Activated CD4-positive, alpha-beta T cell treated with anti-CD3 and anti-CD28 coated beads, Interleukin-10, Interleukin-2, amounts not matched to agents 100 ng/mL and 50 ng/mL, durations not matched to agents 16 hours and 8 hours (primary cell): Measurements from ENCODE around the gene GPX2.
A peak's percentile ranks its signal among the peaks of the same experiment; 100 is the strongest.

Source experiments
- DNase-seq: peaks from one replicate; pipeline ENCODE4 v3.0.0-alpha.2; 2020

GPX2 gene

DNA sequence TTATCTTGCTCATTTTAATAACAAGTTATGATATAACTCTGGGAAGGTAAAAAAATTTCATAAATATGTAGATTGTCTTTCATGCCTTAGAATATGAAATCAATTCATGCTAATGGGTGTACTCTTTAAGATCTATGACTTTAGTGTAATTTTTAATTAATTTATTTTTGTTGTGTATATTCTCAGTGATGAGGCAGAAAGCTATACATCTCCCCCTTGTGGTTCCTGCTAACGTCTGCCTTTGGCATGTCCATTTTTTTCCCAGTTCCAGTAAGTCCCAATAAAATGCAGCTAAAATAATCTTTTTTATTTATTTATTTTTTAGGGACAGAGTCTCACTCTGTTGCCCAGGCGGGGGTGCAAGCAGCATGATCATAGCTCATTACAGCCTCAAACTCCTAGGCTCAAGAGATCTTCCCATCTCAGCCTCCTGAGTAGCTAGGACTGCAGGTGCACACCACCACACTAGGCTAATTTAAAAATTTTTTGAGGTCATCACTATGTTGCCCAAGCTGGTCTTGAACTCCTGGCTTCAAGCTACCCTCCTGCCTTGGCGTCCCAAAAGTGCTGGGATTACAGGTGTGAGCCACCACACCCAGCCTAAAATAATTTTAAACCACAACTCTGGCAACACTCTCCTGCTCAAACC is 31.6 kb downstream of the GPX2 start:
- no peak for DNase-seq

DNA sequence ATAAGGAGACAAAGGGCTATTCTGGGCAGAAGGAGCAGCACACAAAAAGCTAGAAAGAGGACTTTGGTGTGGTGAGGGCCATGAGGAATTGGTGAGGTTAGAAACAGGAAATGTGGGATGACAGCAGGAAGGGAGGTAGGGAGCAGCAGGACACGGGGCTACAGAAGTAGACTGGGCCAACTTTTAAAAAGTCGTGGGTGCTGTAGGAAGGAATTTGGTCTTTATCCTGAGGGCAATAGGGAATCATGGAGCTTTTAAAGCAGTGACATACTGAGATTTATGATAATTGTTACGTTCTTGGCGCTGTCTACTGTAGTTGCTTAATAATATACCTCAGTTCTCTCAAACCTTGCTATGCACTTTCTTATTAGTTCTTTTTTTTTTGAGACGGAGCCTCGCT is 36.5 kb downstream of the GPX2 start:
- DNase-seq: no peak

DNA sequence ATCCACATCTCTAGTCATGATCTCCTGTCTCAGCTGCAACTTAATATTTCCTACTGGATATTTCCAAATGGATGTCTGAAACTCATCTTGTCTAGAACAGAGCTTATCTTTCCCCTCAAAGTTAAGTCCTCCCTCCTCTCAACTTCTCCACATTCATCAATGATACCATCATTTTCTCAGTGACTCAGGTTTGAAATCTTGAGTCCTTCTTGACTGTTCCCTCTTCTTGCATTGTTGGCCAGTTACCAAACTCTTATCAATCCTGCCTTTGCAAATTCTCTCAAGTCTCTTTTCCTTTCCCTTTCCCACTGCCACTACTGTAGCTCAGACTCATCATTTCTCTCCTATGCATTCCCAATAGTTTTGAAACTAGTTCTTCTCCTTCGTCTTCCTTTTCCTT is 42.6 kb downstream of the GPX2 start:
- DNase-seq: no peak

DNA sequence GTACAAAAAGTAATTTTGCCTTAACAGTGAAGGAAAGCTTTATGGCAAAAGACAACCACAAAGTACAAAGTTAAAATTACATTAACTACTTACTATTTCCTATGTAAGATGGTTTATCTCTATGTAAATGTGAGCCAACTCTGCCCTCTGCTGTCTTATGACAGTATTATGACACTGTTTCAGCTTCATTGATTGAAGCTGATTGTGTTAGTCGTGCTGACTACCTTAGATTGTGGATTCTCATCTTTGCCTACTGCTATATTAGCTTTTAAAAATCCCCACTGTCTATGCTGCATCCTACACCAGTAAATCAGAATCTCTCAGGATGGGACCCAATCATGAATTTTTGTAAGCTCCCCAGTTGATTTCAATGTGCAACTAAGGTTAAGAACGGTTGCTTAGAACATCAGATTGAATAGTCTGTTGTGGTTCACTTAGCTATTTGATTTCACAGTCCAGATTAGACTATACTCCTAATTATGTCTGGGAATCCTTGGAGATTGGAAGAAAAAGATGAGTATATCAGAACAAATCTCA is 50.6 kb downstream of the GPX2 start:
- DNase-seq: peak; percentile 55

DNA sequence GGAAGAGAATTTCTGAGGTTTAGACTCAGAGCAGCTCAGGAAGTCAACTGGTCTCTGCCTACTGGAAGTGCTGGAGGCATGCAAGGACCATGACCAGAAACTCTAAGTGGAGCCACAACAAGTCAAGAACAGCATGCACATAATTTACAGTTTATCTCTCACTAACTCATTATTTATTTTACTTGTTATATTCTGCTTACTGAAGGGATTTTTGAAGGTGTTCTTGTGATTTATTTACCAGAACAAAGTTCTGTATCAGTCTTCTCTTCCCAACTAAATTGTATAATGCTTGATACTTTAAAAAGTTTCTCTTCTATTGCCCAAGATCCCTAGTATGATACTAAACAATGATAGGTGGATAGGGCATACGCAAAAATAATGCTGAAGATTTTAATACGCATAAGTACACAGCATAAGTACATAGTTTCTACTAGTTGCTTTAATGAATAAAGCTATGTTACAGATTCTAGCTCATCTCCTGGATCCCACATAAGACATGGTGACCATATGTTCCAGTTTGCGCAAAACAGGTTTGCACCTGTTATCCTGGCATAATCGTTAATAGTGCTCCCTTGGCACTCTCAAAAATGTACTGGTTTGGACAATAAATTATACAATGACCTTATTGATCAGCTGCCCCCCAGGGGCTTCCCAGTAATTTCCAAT is 51.2 kb downstream of the GPX2 start:
- DNase-seq: no peak

DNA sequence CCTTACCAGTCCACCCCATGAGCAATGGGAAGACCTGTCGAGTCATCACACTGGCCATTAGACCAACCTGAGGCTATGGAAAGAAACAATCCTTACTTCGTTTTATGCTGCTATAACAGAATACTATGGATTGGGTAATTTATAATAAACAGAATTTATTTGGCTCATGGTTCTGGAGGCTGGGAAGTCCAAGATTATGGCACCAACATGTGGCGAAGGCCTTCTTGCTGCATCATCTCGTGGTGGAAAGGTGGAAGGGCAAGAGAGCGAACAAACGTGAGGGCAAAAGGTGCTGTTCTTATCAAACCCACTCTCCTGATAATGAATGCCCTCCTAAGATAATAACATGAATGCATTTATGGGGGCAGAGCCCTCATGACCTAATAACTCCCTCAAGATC is 53.2 kb downstream of the GPX2 start:
- DNase-seq: no peak
